8988T (cell line): ENCODE data around the gene KLHL40.
A peak's percentile ranks its signal among the peaks of the same experiment; 100 is the strongest.

Experiments used
- DNase-seq: peaks from one replicate; pipeline ENCODE4 v3.0.0; 2011

Gene KLHL40

DNA sequence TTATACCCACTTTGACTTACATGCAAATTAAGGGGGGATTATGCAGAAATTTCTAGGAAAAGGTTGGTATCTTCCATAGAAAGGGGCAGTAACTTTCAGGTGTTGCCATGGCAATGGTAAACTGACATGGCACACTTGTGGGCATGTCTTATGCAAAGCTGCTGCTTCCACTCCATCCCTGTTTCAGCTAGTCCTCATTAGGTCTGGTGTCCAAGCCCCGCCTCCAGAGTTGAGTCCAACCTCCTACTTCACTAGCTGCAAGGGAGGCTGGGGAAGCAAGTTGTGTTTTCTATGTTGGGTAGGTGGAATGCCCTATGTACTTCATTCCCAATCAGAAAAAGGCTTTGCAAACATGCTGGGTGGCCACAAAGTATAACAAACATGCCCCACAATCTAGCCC is 14.7 kb upstream of the KLHL40 start:
- DNase-seq: no peak

DNA sequence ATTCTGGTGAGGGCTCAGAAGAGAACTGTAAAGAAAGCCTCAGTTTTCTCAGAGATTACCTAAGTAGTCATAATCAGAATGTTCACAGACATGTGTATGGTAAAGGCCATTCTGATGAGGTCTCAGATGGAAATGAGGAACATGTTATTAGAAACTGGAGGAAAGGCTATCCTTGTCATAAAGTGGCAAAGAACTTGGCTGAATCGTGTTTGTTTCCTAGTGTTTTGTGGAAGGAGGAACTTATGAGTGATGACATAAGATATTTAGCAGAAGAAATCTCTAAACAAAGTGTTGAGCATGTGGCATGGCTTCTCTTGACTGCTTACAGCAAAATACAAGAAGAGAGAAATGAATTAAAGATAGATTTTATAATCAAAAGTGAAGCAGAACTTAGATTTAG is 12.8 kb upstream of the KLHL40 start:
- DNase-seq: no peak

DNA sequence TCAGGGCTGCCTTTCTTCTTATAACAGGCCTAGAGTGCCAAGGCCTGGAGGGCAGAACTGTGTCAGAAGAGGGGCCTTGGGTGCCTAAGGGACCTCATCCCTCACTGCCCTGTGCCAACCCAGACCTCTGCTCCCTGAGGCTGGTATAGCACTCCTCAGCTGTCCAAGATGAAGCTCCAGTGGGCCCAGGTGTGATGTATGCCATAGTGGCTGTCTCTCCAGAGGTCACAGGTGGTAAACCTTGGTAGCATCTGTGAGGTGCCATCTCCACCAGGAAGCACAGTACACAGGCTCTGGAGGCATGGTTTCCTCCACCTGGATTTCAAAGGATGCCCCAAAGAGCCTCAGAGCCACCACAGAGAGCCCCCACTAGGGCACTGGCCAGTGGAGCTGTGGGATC is 12.3 kb upstream of the KLHL40 start:
- DNase-seq: no peak

DNA sequence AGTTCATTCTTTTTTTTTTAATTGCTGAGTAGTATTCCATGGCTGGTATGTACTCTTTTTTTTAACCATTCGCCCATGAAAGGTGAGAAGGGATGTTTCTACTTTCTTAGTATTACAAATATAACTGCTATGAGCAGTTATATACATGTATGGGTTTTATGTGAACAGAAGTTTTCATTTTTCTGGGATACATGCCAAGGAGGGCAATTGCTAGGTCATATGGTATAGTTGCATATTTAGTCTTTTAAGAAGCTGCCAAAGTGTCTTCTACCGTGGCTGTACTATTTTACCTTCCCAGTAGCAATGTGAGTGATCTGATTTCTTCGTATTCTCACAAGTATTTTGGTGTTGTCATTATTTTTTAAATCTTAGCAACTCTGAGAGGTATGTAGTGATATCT is 11.2 kb upstream of the KLHL40 start:
- DNase-seq: no peak

DNA sequence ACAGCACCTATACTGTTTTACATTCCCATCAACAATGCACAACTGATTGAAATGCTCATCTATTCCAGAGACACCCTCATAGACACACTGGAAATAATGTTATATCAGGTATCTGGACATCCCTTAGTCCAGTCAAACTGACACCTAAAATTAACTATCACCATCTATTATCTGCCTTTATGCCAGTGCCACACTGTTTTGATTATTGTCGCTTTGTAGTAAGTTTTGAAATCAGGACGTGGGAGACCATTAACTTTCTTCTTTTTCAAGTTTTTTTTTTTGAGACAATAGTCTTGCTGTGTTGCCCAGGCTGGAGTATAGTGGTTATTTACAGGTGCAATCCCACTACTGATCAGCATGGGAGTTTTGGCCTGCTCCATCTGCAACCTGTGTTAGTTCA is 9.4 kb upstream of the KLHL40 start:
- no peak for DNase-seq

DNA sequence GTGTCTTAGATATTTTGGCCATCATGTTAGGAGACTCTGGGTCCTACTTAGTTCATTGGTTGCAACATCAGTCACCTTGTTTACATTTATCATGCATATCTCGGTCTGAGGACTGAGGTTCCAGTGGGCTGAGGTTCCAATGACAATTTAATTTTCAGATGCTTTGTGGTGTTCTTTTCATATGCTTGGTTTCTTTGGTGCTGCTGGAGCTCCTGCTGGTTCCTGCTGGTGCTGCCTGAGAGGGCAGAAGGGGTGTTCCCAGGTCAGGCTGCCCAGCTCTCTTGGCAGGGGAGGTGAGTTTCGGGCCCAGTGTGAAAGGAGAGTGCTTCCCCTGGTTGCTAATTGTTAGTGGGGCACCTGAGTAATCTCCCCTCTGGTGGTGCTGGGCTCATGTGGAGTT is 6.9 kb upstream of the KLHL40 start:
- no peak for DNase-seq

DNA sequence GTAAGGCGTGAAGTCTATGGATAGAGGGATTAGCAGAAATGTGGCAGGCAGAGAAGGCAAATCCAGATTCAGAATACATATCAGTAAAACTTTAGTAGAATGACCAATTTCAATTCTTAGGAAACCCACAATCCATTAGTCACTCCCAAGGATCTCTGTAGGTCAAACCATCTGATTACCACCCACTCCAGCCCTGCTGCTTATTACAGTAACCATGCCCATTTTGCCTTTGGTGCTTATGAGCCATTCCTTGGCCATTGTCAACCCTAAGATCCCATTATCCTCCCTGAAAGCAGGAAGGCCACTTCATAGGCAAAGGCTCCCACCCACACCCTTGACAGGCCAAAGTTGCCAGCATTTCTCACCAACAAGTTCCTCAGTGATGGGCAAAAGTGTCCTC is 5.1 kb upstream of the KLHL40 start:
- DNase-seq: no peak

DNA sequence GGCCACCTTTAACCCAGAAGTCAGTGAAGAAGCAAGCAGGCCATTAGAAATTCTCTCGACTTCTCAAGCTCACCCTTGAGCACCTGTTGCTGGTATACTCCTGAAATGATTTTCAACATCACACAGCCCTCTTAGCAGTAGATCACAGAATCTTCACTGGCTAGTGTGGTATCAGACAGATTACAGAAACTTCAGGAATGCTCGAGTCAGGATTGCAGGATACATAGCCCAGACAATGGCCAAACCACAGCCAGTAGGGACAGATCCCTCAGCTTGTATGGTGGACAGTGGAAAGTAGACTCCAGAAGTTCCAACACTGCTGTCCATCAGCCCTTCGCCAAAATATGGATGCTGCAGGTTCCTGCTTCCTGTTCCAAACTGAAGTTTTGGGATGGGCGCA is 4.5 kb upstream of the KLHL40 start:
- no peak for DNase-seq

DNA sequence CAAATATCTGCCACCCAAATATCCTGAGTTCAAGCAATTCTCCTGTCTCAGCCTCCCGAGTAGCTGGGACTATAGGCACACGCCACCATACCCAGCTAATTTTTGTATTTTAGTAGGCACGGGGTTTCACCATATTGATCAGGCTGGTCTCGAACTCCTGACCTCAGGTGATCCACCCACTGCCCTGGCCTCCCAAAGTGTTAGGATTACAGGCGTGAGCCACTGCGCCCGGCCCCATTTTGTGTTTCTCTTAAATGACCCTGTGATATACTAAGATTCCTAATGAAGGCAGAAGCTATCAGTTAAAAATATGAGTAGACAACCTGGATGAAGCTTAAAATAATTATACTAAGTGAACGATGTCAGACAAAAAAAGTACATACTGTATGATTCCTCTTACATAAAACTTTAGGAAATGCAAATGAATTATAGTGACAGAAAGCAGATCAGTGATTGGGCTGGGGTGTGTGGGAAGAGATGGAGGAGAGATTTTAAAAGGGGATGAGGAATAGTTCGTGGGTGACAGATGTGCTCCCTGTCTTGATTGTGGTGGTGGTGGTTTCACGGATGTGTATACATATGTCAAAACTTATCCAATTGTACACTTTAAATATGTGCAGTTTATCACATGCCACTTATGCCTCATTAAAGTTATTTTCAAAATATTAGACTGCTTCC is 3.8 kb upstream of the KLHL40 start:
- no peak for DNase-seq

DNA sequence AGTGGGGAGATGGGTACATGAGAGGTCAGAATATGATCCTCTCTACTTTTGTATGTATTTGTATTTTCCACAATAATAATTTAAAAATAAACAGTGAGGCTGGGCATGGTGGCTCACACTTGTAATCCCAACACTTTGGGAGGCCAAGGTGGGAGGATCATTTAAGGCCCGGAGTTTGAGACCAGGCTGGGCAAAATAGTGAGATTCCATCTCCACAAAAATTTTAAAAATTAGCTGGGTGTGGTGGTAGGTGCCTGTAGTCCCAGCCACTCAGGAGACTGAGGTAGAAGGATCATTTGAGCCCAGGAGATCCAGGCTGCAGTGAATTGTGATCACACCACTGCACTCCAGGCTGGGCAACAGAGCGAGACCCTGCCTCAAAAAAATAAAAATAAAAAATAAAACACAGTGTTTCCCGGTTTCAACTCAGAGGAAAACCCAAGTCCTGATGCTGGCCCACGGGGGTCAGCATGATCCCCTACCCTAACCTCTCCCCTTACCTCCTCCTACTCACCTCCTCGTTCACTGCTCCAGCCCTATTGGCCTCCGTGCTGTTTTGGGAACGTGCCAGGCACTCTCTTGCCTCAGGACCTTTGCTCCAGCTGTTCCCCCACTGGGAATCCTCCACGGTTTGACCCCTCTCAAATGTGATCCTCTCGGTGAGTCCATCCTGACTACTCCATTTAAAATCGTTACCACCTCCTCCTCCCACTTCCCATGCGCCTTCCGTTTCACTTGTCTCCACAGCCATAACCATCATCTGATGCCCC is 2.9 kb upstream of the KLHL40 start:
- DNase-seq: peak; percentile 6

DNA sequence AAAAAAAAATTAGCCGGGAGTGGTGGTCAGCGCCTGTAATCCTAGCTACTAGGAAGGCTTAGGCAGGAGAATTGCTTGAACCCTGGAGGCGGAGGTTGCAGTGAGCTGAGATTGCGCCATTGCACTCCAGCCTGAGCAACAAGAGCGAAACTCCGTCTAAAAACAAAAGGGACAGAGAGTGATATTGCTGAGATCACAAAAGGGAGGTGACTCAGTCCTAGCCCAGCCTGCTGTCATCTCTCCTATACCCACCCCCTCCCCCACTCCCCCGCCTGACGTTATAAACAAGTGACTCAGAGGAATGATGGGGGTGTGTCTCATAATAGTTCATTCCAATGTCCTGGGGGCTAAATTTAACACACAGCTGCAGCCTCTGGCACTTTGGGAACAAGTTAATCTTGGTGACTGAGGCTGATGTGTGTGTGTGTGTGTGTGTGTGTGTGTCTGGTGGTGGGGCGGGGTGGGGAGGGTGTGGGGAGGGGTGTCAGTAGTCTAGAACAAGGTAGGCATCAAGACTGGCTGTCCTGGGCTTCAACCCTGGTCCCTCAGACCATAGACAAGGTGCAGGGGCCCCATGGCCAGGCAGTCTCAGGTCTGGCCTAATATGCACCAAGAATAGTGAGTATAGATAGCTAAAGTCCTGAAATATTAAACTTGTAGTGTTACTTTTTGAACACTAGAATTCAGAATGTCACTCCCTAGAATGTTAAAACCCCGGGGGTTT is 1.3 kb upstream of the KLHL40 start:
- DNase-seq: peak; percentile 99

DNA sequence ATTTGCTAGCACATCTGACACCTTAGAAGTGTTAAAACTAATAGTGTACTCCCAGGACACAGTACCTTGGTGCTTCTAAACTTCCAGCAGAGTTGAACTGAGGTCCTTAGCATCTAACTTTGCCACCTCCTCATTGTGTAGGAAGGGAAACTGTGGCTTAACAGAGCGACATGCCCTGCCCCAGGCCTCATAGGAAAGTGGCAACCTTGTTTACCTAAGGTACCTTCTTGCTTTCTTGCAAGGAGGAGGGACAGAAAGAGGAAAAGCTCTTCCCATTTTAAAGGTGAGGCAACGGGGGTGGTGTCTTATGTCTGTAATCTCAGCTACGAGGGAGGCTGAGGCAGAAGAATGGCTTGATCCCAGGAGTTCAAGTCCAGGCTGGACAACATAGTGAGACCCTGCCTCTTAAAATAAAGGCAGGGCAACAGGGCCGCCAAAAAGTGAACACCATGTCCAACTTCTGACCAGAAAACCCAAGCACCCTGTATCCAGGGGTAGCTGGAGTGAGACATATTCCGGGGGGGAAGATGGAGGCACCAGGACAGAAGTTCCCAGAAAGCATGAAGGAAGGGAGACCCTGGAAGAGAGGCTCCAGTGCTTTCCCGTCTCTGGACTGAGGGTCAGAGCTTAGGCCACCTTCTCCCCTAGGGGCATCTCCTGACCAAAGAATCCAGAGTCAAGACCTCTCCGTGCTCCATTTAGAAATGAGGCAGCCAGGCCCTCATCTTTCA is 540 bp upstream of the KLHL40 start:
- DNase-seq: peak; percentile 51

DNA sequence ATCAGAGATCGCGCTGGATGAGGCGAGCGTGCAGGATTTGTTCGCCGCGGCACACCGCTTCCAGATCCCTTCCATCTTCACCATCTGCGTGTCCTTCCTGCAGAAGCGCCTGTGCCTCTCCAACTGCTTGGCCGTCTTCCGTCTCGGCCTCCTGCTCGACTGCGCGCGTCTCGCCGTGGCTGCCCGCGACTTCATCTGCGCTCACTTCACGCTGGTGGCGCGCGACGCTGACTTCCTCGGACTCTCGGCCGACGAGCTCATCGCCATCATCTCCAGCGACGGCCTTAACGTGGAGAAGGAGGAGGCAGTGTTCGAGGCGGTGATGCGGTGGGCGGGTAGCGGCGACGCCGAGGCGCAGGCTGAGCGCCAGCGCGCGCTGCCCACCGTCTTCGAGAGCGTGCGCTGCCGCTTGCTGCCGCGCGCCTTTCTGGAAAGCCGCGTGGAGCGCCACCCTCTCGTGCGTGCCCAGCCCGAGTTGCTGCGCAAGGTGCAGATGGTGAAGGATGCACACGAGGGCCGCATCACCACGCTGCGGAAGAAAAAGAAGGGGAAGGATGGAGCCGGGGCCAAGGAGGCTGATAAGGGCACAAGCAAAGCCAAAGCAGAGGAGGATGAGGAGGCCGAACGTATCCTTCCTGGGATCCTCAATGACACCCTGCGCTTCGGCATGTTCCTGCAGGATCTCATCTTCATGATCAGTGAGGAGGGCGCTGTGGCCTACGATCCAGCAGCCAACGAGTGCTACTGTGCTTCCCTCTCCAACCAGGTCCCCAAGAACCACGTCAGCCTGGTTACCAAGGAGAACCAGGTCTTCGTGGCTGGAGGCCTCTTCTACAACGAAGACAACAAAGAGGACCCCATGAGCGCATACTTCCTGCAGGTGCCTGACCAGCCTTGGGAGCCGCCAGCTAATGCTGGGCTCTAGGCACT is 819 bp downstream of the KLHL40 start:
- peak; percentile 37 for DNase-seq

DNA sequence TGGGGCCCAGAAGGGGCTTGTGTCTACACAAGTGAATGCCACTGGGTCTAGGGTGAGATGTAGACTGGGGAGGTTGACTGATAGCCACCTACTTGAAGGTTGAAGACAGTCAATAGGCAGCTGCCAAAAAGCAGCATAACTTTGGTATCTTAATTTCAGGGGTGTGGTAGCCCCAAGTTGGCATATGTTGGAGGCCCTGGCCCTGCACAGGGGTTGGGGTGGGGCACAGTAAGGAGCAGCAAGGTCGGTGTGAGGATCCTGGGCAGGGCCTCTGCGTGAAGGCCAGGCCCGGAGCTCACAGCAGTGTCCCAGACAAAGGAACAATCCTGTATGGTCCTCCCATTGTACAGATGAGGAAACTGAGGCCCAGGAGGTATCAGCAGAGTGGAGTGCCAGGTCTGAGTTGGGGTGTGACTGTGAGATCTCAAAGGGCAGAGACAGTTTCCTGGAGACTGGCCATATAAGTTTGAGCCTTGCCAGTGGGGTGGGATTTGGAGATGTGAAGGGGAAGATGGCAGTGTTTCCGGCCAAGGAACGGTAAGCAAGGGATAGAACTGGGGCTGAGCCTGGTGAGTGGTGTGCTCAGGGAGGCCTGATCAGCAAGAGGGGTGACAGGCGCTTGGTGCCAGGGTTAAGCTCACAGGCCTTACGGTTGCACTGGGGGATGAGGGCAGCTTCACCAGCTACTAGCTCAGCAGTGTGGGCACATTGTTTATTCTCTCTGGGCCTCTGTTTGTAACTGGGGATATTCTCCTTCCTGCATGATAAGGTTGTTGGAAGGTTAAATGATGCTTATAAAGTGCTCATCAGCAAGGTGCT is 1.7 kb downstream of the KLHL40 start:
- DNase-seq: peak; percentile 28

DNA sequence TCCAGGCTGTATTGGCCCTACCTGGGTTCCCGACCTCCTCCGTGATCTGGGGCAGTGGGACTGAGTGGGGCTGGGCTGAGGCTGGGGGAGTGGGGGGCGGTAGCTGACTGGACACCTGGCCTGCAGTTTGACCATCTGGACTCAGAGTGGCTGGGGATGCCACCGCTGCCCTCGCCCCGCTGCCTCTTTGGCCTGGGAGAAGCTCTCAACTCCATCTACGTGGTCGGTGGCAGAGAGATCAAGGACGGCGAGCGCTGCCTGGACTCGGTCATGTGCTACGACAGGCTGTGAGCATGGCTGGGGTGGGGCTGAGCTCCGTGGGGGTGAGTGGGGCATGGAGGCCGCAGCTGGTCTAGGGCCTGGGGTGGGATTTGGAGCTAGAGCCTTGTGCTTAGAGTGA is 2.7 kb downstream of the KLHL40 start:
- DNase-seq: peak; percentile 51

DNA sequence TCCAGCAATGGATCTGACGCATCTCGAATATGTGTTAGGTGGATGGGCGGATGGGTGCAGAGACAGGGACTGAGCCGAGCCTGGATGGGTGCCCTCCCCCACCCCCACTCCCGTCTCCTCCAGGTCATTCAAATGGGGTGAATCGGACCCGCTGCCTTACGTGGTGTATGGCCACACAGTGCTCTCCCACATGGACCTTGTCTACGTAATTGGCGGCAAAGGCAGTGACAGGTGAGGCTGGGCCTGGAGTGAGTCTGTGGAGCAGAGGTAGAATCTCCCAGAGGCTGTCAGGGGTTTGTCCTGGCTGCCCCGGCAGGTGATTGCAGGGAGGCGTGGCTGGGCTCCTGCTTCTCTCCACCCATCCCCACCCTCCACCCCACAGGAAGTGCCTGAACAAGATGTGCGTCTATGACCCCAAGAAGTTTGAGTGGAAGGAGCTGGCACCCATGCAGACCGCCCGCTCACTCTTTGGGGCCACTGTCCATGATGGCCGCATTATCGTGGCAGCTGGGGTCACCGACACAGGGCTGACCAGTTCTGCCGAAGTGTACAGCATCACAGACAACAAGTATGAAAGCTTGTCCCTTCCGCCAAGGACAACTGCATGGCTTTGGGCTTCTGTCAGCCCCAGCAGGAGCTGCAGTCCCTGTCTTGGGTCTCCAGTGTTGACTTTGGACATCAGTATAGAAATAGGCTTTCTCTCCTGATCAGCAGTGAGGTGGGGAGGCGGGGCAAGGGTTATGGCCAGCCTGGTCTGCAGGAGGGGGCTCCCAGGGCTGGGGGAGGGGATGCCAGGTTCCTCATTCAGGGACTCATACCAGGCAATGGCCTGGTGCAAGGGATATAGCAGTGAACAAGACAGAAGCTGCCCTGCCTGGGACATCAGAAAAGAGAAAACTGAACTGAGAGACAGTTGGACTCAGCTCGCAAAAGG is 3.4 kb downstream of the KLHL40 start:
- peak; percentile 29 for DNase-seq

DNA sequence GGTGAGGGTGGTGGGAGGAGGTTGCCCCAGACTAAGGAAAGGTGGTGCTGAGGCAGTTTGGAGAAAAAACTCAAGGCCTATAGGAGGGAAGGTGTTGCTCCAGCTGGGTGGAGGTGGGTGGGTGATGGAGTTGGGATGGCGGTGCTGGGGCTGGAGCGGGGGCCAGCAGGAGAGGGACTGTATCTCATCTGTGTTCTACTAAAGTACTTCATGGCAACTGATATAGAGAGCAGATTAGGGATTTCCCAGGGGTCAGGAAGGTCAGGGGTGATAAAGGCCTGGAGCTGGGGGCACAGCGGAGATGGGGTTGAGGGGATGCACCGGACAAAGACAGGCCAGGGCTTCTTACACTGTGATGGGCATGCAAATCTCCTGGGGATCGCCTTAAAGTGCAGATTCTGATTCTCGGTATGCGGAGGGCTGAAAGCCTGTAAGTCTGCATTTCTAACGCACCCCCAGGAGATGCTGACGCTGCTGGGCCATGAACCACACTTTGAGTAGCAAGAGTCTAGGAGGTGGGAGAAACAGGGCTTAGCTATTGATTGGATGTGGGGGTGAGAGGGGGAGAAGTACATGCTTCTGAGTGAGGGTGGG is 4.2 kb downstream of the KLHL40 start:
- DNase-seq: peak; percentile 31

DNA sequence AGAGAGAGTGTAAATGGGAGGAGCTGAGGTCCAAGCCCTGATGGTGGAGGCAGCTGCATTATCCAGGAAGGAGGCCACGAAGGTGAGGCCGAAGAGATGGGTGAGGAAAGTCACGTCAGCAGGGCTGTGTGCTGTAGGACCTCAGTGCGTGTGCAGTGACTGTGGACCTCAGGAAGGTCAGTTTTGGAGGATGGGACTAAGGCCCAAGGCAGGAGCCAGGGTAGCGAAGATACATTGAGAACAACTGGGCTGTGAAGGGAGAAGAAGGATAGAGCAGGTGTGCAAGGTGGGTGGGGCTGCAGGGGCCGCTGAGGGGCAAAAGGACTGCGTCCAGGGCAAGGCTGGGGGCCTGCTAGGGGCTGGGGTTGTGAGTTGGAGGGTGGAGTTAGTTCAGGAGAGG is 4.9 kb downstream of the KLHL40 start:
- peak; percentile 32 for DNase-seq
